ENCODE data around the gene TDRD9. TPM values are rescaled to one million over a fixed set of nuclear protein-coding genes. Genes with fewer than 3 reads are reported as not detected.

The TDRD9 gene
- total and polyA plus RNA-seq, 12 donors = 0.55 to 8.4 (median 2.4) TPM

GRCh38 chr14:104048758-104049507 lies 120.7 kb downstream of the TDRD9 start:
- ATAC-seq = peak in 6 of 8 donors; percentile 74 to 95 (median 85)
- Histone ChIP-seq H3K4me1 (peaks cover 0 to 6% (median 4%) of the 10 kb centered on the region in 9 donors), H3K9me3 (no peaks in the 10 kb centered on the region), H3K36me3 (no peaks in the 10 kb centered on the region), H3K27ac (peak overlapping the region in 2 of 10 donors; percentile 13 to 28), H3K27me3 (peaks cover 0 to 5% (median 0%) of the 10 kb centered on the region in 7 donors), H3K4me3 (no peak overlapping the region)
- no peak for DNase-seq
- TF ChIP-seq CTCF (IDR thresholded peaks at IDR 0.05) = no peak
- intact Hi-C loops (cut with DNase I) = no loop called here
- WGBS, 2 donors = 82 to 93% methylated on average over 2 of the region's 2 CpGs

- no peak for TF ChIP-seq CTCF (IDR thresholded peaks at IDR 0.05)
- intact Hi-C loops (cut with DNase I) = no loop called here
- Histone ChIP-seq H3K27me3 (peaks cover 0 to 5% (median 0%) of the 10 kb centered on the region in 7 donors), H3K27ac (peak overlapping the region in 2 of 10 donors; percentile 13 to 28), H3K4me1 (peaks cover 0 to 6% (median 4%) of the 10 kb centered on the region in 9 donors), H3K36me3 (no peaks in the 10 kb centered on the region), H3K4me3 (no peak overlapping the region), H3K9me3 (no peaks in the 10 kb centered on the region)
- WGBS, 2 donors = 61% methylated on average over 9 of the region's 9 CpGs
- DNase-seq = no peak
- ATAC-seq = peak in 6 of 8 donors; percentile 37 to 66 (median 61)
These were observed 121.5 kb downstream of the TDRD9 start for GRCh38 chr14:104049576-104050240.

GRCh38 chr14:104051092-104051813 lies 123.0 kb downstream of the TDRD9 start:
- H3K36me3 ChIP-seq = no peaks in the 10 kb centered on the region

More at GRCh38 chr14:104051092-104051813, 123.0 kb downstream of the TDRD9 start:
- H3K9me3 ChIP-seq = no peaks in the 10 kb centered on the region
- no peak overlapping the region for H3K4me3 ChIP-seq
- TF ChIP-seq CTCF (IDR thresholded peaks at IDR 0.05) = no peak
- ATAC-seq (no peak), DNase-seq (no peak)
- WGBS, 2 donors = 93% methylated on average over 5 of the region's 5 CpGs
- peaks cover 0 to 6% (median 4%) of the 10 kb centered on the region in 9 donors for H3K4me1 ChIP-seq
- no peak overlapping the region for H3K27ac ChIP-seq
- peaks cover 0 to 5% (median 0%) of the 10 kb centered on the region in 7 donors for H3K27me3 ChIP-seq
- intact Hi-C loops (cut with DNase I) = no loop called here

Measured in heart right ventricle (tissue), 16 donors.